Upper lobe of left lung (tissue), 4 donors: Measurements from ENCODE around the gene MRPL14.

Experiments
- CTCF ChIP-seq, 6 experiments: fragments of 450-650 bp in 4 of 6; fragments of 200-600 bp in 2 of 6; sonication (generic) in 2 of 6; IDR thresholded peaks; one replicate each; pipeline ENCODE4 v1.5.1; 2016 to 2019; ENCODE audit warnings: antibody characterized with exemption in 6 of 6
- EP300 ChIP-seq, 4 donors: sonication (generic); formaldehyde crosslinking; IDR thresholded peaks; one replicate each; pipeline ENCODE4 v1.5.1; 2017; ENCODE audit warnings: antibody characterized with exemption in 4 of 4, control low read depth in 2 of 4
- POLR2A ChIP-seq, 4 donors: fragments of 450-650 bp; IDR thresholded peaks; one replicate each; pipeline ENCODE4 v1.5.1; 2016 to 2017; ENCODE audit warnings: antibody characterized with exemption in 4 of 4, mild to moderate bottlenecking in 2 of 4
- POLR2AphosphoS5 ChIP-seq, 2 donors: sonication (generic); formaldehyde crosslinking; IDR thresholded peaks; one replicate each; pipeline ENCODE4 v1.5.1; 2017; ENCODE audit warnings: antibody characterized with exemption in 2 of 2

- TF ChIP-seq POLR2A (IDR thresholded peaks at IDR 0.05) (peak in 1 of 4 donors; percentile 20), CTCF (IDR thresholded peaks at IDR 0.05) (no peak), POLR2AphosphoS5 (IDR thresholded peaks at IDR 0.05) (no peak), EP300 (IDR thresholded peaks at IDR 0.05) (no peak)
Observed at GRCh38 chr6:44116641-44117382, 10.4 kb downstream of the MRPL14 start.
